Prostate gland (tissue), 2 donors: ENCODE measurements around the gene TMEM92.
A peak's percentile ranks its signal among the peaks of the same experiment; 100 is the strongest.

Experiments used
- POLR2A ChIP-seq: fragments of 450-650 bp; IDR thresholded peaks from one replicate; pipeline ENCODE4 v1.6.1; 2016; ENCODE audit warnings: antibody characterized with exemption, mild to moderate bottlenecking
- POLR2AphosphoS5 ChIP-seq: sonication (generic); formaldehyde crosslinking; IDR thresholded peaks from one replicate; pipeline ENCODE4 v1.6.1; 2017; ENCODE audit warnings: antibody characterized with exemption
- TF ChIP-seq, protein P1 (sequence below), 4 experiments: fragments of 200-600 bp in 2 of 4; fragments of 450-650 bp in 2 of 4; sonication (generic) in 2 of 4; IDR thresholded peaks; 1 replicate in 3 of 4; 2 replicates in 1 of 4; pipeline ENCODE4 v1.5.1; 2016 to 2019; ENCODE audit warnings: antibody characterized with exemption in 4 of 4, mild to moderate bottlenecking in 2 of 4, moderate library complexity in 2 of 4

DNA sequence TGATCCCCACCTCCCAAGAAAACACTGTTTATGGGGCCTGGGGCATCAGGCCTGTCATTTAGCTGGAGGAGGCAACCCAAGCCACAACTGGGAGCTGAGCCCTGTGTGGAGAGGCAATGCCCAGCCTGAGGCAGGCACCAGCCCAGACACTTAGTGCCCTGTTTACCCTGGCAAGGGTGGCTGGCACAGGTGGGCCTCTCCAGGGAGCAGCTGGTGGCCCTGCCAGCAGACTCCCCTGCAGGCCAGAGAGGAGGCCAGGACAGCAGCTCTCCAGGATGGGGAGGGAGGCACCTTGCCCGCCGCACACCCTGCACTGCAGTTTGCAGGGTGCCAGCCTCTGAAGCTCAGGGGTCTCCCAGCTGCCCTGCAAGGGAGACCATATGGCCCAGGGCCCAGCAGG, 9.1 kb upstream of the TMEM92 start:
- TF ChIP-seq, protein P1, sequence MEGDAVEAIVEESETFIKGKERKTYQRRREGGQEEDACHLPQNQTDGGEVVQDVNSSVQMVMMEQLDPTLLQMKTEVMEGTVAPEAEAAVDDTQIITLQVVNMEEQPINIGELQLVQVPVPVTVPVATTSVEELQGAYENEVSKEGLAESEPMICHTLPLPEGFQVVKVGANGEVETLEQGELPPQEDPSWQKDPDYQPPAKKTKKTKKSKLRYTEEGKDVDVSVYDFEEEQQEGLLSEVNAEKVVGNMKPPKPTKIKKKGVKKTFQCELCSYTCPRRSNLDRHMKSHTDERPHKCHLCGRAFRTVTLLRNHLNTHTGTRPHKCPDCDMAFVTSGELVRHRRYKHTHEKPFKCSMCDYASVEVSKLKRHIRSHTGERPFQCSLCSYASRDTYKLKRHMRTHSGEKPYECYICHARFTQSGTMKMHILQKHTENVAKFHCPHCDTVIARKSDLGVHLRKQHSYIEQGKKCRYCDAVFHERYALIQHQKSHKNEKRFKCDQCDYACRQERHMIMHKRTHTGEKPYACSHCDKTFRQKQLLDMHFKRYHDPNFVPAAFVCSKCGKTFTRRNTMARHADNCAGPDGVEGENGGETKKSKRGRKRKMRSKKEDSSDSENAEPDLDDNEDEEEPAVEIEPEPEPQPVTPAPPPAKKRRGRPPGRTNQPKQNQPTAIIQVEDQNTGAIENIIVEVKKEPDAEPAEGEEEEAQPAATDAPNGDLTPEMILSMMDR (IDR thresholded peaks at IDR 0.05) = no peak
- TF ChIP-seq POLR2AphosphoS5 (peak; percentile 23), POLR2A (no peak)
